DLD1 (cell line): ENCODE data around the gene ANGPTL2.

Experiments used
- in situ Hi-C: cut with HindIII; loops from 2 replicates; pipeline ENCODE4 v1.10.0; 2017; ENCODE audit warnings: low sequenced_read_pairs

ANGPTL2 gene

DNA sequence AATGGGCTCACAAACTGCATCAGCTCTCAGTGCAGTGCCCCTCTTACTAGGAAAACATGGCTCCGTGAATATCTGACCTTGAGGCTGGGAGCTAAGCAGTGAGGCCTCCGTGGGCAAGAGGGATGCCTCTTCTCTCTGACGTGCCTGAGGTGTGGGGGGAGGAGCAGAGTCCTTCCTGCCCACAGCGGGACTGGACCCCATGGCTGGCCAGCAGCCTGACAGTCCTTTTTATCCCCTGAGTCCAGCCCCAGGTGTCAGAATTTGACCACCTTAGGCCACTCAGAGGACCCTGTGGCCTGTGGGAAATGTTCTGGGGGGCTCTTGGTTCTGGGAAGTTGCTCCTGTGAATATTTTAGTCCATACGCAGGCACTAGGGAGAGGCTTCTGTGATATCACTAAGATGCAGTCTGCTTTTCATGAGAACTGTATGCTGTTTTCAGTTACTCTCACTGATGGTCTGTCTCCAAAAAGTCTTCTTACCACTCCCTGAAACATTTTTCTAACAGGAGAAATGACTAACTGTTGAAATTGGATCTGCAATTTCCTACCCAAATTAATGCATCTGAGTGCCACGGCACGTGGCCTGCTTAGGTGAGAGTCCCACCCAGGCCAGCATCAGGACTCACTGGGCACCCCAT, 23.4 kb downstream of the ANGPTL2 start:
- in situ Hi-C loops = no loop called here

DNA sequence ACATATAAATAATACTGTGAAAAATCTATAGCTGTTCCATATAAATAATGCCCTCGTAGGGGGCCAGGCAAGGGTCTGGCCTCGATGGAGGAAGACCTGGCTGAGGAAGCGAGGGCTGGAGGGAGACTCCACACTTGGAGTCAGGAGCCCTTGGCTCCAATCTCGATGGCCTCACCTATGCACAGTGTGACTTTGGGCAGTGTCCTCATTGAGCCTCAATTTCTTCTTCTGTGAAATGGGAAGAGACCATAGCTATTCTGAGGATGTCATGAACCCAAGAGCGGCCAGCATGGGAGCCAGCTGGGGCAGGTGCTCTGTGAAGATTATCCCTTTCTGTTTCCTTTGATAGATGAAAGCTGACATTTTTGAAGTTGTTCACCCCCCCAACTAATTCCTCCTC, 24.8 kb downstream of the ANGPTL2 start:
- in situ Hi-C loops = no loop called here

GRCh38 chr9:127096208-127096607, 26.2 kb downstream of the ANGPTL2 start:
- in situ Hi-C loops = no loop called here

DNA sequence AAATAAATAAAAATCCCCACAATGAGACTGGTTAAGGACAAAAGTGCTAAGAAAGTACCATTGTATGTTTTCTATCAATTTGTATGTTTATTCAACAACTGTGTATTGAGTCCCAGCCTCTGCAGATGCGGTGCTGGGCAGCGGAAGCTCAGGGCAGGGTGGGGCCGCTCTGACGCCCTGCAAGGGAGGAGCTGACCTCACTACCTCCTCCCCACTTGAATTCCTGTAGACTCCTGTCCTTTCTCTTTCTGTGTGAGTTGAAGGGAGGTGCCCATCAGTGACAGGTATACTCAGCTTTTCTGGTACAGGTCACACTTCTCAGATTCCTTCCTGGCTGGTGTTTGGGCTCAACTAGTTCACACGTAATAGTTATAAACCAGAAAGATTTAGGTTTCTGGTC, 27.0 kb downstream of the ANGPTL2 start:
- in situ Hi-C loops = no loop called here

DNA sequence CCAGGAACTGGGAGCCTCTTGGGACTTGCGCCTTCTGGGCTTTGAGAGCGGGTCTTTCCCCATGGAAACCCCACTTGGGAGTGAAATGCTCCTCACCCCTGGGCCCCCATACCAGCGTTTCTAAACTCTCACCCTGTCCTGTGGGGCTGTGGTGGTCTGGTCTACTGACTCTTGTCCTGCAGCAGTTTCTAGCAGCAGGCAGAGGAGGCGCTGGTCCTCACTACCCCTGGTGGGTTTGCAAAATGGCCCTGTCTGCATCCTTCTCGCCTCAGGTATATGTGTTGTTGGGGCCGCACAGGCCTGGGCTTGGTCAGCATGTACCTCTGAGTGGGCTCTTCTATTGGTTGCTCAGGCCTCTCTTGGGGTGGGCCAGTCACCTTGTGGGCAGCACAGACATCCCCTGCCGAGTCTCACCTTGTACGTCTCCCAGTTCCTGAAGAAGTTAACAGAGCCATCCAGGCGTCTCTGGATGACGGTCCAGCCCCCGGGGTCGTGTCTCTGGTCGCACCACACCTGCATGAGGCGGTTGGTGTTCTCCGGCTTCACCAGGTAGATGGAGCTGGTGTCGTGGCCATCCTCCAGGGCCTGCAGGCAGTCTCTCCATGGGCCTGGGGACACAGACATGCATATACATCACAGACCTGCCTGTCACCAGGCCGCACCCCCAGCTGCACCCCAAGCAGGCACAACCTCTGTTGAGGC, 29.0 kb downstream of the ANGPTL2 start:
- in situ Hi-C loops = no loop called here

- in situ Hi-C loops = no loop called here
Observed at GRCh38 chr9:127092041-127092608, 30.3 kb downstream of the ANGPTL2 start.

DNA sequence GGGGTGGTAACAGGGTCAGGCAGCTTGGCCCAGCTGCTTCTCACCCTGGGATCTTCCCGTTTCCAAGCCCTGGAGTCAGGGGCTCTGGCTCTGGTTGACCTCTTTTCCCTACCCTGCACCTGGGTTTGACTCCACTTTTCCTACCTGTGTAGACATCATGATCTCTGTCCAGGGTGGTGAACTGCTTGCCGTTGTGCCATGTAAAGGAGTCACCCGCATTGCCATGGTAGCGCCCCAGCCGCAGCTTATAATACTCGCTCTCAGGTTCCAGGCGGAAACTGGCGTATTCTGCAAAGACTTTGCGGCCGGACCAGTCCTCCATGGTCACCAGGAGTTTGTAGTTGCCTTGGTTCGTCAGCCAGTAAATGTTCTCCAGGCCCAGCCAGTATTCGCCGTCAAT, 30.9 kb downstream of the ANGPTL2 start:
- in situ Hi-C loops = no loop called here

GRCh38 chr9:127090341-127090985, 32.0 kb downstream of the ANGPTL2 start:
- in situ Hi-C loops = no loop called here

GRCh38 chr9:127089631-127090081, 32.8 kb downstream of the ANGPTL2 start:
- in situ Hi-C loops = no loop called here

- in situ Hi-C loops = no loop called here
Observed at GRCh38 chr9:127088724-127089615, 33.5 kb downstream of the ANGPTL2 start.

DNA sequence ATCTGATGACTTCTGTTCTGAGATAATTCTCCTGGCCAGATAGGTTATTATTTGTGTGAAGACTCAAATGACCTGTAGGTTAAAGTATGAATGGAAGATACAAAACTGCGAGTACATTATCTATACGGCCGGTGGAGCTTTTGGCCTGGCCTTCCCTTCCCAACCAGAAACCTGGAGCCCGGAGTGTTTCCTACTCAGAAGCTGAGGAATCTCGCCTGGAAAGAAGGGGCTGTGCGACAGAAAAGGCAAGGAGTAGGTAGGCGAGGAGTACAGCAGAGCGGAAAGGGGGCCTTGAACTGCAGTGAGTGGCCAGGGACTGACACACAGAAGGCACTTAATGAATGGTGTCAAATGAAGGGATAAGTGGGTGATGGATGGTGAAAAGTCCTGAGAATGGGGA, 34.6 kb downstream of the ANGPTL2 start:
- in situ Hi-C loops = no loop called here

DNA sequence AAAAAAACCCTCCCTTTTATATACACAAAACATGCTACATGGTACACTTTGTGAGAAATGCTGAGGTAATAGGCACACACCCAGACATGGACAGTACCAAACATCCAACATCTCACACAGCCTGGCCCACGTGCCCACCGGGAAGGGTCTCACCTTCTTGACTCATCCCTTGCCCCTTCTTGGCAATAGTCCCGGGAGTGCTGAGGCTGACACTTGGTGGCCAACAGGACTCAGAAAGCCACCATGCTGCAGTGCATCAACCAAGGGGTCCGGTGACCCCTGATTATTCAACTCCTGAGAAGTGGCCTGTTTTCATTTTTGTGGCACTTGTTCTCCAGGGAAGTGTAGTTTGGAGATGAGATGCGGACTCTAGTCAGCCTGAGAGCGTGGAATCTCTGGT, 35.0 kb downstream of the ANGPTL2 start:
- in situ Hi-C loops = no loop called here

DNA sequence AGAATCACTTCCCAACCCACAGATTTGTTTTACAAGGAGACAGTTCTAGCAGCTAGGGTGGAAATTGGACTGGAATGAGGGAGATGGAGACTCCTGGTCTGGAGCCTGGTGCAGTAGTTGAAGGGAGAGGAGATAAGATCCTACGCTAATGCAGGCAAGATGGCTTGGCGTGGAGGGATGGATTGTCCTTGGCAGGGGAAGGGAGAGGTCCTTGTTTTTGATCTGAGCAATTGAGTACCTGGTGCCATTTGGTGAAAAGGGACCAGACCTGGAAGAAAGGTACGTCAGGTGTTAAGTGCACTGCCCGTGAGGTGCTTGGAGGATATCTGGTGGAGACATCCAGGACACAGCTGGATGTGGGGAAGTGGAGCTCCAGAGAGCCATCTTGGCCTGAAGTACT, 35.7 kb downstream of the ANGPTL2 start:
- in situ Hi-C loops = no loop called here

DNA sequence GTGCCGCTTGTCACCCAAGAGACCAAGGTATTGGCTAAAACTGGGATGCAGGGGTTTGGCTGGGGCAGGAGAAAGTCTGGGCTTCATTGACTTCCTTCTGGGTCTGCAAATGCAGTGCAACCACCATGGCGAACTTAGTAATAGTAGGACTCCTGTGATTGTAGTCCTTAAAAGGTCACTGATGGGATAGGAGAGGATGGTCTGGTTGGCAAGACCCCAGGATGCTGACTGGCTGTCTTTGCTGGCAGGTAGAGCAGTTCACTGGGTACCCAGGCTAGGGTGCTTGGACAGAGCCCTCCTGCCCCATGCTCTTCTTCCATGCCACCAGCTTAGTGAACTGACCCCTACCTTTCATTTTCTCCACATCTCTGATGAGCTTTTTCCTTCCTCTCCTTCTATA, 37.2 kb downstream of the ANGPTL2 start:
- in situ Hi-C loops = no loop called here

DNA sequence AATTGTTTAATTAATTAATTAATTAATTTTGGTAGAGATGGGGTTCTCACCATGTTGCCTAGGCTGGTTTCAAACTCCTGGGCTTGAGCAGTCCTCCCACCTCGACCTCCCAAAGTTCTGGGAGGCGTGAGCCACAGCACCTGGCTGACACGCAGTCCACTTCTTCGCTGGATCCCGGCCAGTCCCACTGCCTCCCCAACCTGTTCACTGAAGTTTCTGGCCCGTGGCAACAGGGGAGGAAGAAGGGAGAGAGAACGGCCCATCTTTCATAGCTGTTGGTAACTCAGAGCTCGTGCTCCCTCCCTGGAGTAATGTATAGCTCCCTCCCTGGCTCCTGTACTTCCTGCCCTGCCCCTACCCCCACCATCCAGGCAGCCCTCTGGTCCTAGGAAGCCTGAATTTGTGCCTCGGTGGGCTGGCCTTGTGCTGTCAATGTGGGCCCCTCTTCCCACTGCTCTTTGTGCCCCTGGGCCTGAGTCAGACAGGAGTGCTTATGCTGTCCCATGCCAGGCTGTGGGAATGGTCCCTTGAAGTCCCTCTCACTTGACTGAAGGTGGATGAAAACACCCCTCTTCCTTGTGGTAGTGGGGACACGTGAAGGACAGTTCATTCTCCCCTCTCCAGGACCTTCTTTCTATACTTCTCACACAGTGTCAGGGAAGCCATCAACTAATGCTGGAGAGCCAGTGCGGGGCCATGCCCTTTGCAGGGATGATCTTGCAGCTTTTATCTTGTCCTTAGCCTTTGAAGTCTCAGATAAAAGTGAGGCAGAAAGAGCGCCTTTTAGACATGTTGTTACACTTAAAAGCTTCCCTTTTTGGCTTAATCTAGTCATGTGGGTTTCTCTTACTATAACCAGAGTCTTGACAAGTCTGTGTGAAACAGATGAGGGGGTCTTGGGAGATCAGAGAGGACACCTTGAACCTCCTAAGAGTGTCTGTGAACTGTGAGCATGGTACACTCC, 38.1 kb downstream of the ANGPTL2 start:
- in situ Hi-C loops = no loop called here

GRCh38 chr9:127083138-127083980, 39.1 kb downstream of the ANGPTL2 start:
- in situ Hi-C loops = no loop called here

DNA sequence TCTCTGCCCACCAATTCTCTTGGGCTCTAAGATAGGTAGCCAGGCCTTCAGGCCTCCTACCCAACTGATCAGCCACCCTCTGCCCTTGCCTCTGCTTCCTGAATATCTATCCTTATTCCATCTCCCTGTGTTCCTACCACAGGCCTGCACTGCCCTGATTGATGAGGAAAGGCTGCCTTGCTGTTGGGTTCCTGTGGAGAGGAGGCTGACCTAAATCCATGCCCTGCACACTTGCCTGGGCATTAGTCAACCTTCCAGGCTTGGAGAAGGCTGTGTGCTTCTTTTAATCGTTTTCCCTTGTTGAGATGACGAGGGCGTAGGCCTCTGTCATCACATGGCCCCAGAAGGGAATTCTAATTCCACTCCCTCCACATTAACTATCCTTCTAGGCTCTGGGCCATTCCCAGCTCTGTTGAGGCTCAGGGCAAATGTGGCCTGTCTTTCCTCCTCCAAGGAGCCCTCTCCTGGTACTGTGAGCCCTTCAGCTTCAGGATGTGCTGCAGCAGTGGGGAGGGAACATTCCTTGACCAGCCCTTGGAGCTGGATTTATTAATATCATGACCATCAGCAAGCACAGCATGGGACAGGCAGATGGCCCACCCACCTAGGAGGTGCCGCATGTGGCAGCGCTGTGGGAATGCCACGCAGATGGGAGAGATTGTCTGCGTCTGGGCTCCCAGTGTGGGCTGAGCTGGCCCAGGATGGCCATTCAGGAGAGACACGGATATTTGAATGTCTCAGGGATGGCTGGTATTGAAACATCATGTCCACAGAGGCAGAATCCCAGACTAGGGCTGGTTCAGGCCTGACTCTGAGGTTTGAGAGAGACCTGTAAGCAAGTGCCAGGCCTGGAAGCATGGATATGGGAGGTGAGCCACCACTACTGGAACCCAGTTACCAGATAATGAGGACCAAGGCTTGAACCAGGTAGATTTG, 40.9 kb downstream of the ANGPTL2 start:
- in situ Hi-C loops = no loop called here
